SK-N-SH (cell line): ENCODE measurements around the gene NLRC5. TPM values are rescaled to one million over a fixed set of nuclear protein-coding genes. Genes with fewer than 3 reads are reported as not detected.

Source experiments
- CTCF ChIA-PET: fragments of 300-600, 350-600 bp; formaldehyde crosslinking; extraction: SDS; loops from one replicate; lab custom pipeline; 2021; lab: Yijun Ruan, JAX
- POLR2A ChIA-PET: fragments of 350-600 bp; sonication (Branson Sonifier 250); formaldehyde crosslinking; extraction: SDS; loops from one replicate; lab custom pipeline; 2020; ENCODE audit warnings: antibody characterized with exemption, inconsistent platforms; lab: Yijun Ruan, JAX
- DNase-seq: peaks from one replicate; pipeline ENCODE4 v3.0.0; 2012
- H2AFZ ChIP-seq: fragments of 200-600 bp; sonication (generic); 2 replicates; pipeline ENCODE4 v1.8.1; 2016; ENCODE audit warnings: antibody characterized with exemption, mild to moderate bottlenecking, low read depth
- H3F3A ChIP-seq: fragments of 200-600 bp; sonication (generic); replicated peaks from 2 replicates; pipeline ENCODE3; 2016; ENCODE audit warnings: antibody characterized with exemption, mild to moderate bottlenecking; ENCODE audit not compliant: insufficient read depth
- H3K27ac ChIP-seq, 2 experiments: fragments of 200-500 bp in 1 of 2; fragments of 200-600 bp in 1 of 2; sonication (Bioruptor generic) in 1 of 2; sonication (generic), shearing (Covaris generic) in 1 of 2; 2 replicates each; pipeline versions ENCODE4 v1.5.1 to v1.6.1; 2014 to 2016; ENCODE audit warnings: low read depth in 2 of 2, inconsistent platforms in 1 of 2, low read length in 1 of 2, mild to moderate bottlenecking in 1 of 2, mixed read lengths in 1 of 2
- H3K27me3 ChIP-seq: fragments of 200-600 bp; sonication (generic), shearing (Covaris generic); 2 replicates; pipeline ENCODE4 v1.6.1; 2016; ENCODE audit warnings: mixed run types; ENCODE audit not compliant: insufficient read depth
- H3K36me3 ChIP-seq, 2 experiments: fragments of 200-500 bp in 1 of 2; fragments of 200-600 bp in 1 of 2; sonication (Bioruptor generic) in 1 of 2; sonication (generic) in 1 of 2; replicated peaks in 1 of 2; 2 replicates each; pipeline versions ENCODE3 to v1.5.1; 2014 to 2016; ENCODE audit warnings: low read length in 1 of 2, mild to moderate bottlenecking in 1 of 2; ENCODE audit not compliant: insufficient read depth in 2 of 2, control insufficient read depth in 1 of 2
- H3K4me1 ChIP-seq, 2 experiments: fragments of 200-500 bp in 1 of 2; fragments of 200-600 bp in 1 of 2; sonication (Bioruptor generic) in 1 of 2; sonication (generic), shearing (Covaris generic) in 1 of 2; 2 replicates each; pipeline versions ENCODE4 v1.5.1 to v1.6.1; 2014 to 2016; ENCODE audit warnings: low read depth in 1 of 2, low read length in 1 of 2, mixed run types in 1 of 2; ENCODE audit not compliant: insufficient read depth in 2 of 2, control insufficient read depth in 1 of 2
- H3K4me2 ChIP-seq: fragments of 200-600 bp; sonication (generic), shearing (Covaris generic); 2 replicates; pipeline ENCODE4 v1.6.1; 2017; ENCODE audit warnings: mixed run types
- H3K4me3 ChIP-seq, 2 experiments: fragments of 200-500 bp in 1 of 2; fragments of 200-600 bp in 1 of 2; sonication (Bioruptor generic) in 1 of 2; sonication (generic), shearing (Covaris generic) in 1 of 2; 2 replicates each; pipeline versions ENCODE4 v1.5.1 to v1.8.1; 2014 to 2016; ENCODE audit warnings: low read depth in 2 of 2, inconsistent platforms in 1 of 2, low read length in 1 of 2, mild to moderate bottlenecking in 1 of 2, mixed read lengths in 1 of 2, moderate library complexity in 1 of 2
- H3K79me2 ChIP-seq: fragments of 200-600 bp; sonication (generic); 2 replicates; pipeline ENCODE4 v1.8.1; 2017; ENCODE audit warnings: mild to moderate bottlenecking; ENCODE audit not compliant: insufficient read depth
- H3K9ac ChIP-seq: fragments of 200-600 bp; sonication (generic); 2 replicates; pipeline ENCODE4 v1.6.1; 2017; ENCODE audit warnings: mixed run types
- H3K9me2 ChIP-seq: fragments of 200-600 bp; sonication (generic); 2 replicates; pipeline ENCODE4 v1.6.1; 2017; ENCODE audit warnings: mixed run types
- H3K9me3 ChIP-seq: fragments of 200-600 bp; sonication (generic); 2 replicates; pipeline ENCODE4 v1.6.1; 2017; ENCODE audit warnings: mixed run types, mild to moderate bottlenecking, moderate library complexity
- H4K20me1 ChIP-seq: fragments of 200-600 bp; sonication (generic); 2 replicates; pipeline ENCODE4 v1.6.1; 2017; ENCODE audit warnings: mild to moderate bottlenecking, mixed run types; ENCODE audit not compliant: insufficient read depth
- ELF1 ChIP-seq: IDR thresholded peaks from 2 replicates; pipeline ENCODE4 v1.4.0; 2012
- GABPA ChIP-seq: IDR thresholded peaks from 2 replicates; pipeline ENCODE4 v1.4.0; 2012; ENCODE audit warnings: low read depth, mild to moderate bottlenecking
- IRF3 ChIP-seq: fragments of 150-350 bp; IDR thresholded peaks from 2 replicates; pipeline ENCODE4 v1.6.1; 2016; ENCODE audit warnings: mild to moderate bottlenecking, low read depth, low read length
- JUND ChIP-seq: IDR thresholded peaks from 2 replicates; pipeline ENCODE4 v1.4.0; 2012
- MXI1 ChIP-seq: IDR thresholded peaks from 2 replicates; pipeline ENCODE4 v1.6.1; 2012; ENCODE audit warnings: mild to moderate bottlenecking, low read depth, low read length, improper control_type of control experiment
- NFIC ChIP-seq: IDR thresholded peaks from 2 replicates; pipeline ENCODE4 v1.4.0; 2012; ENCODE audit warnings: borderline replicate concordance
- POLR2AphosphoS5 ChIP-seq: IDR thresholded peaks from 2 replicates; pipeline ENCODE4 v1.6.1; 2012; ENCODE audit warnings: low read depth, low read length
- RAD21 ChIP-seq: IDR thresholded peaks from 2 replicates; pipeline ENCODE4 v1.6.1; 2012; ENCODE audit warnings: mild to moderate bottlenecking, low read length
- REST ChIP-seq: IDR thresholded peaks from 2 replicates; pipeline ENCODE4 v1.6.1; 2012; ENCODE audit warnings: mild to moderate bottlenecking, low read depth, low read length, moderate library complexity
- RFX5 ChIP-seq: IDR thresholded peaks from 2 replicates; pipeline ENCODE4 v1.6.1; 2012; ENCODE audit warnings: mild to moderate bottlenecking, improper control_type of control experiment, low read length
- RXRA ChIP-seq: IDR thresholded peaks from 2 replicates; pipeline ENCODE4 v1.4.0; 2012; ENCODE audit warnings: low read depth, mild to moderate bottlenecking, borderline replicate concordance
- TAF1 ChIP-seq: IDR thresholded peaks from 2 replicates; pipeline ENCODE4 v1.6.1; 2012; ENCODE audit warnings: low read depth, mild to moderate bottlenecking, low read length, moderate library complexity, borderline replicate concordance
- TCF12 ChIP-seq: IDR thresholded peaks from 2 replicates; pipeline ENCODE4 v1.4.0; 2012
- TEAD4 ChIP-seq: IDR thresholded peaks from 2 replicates; pipeline ENCODE4 v1.4.0; 2012; ENCODE audit warnings: mild to moderate bottlenecking, borderline replicate concordance; ENCODE audit not compliant: insufficient read depth
- USF1 ChIP-seq: IDR thresholded peaks from 2 replicates; pipeline ENCODE4 v1.4.0; 2012; ENCODE audit warnings: low read depth, borderline replicate concordance
- YY1 ChIP-seq: IDR thresholded peaks from 2 replicates; pipeline ENCODE4 v1.4.0; 2012; ENCODE audit warnings: low read depth, mild to moderate bottlenecking
- WGBS: methylation state at CpG from one replicate; pipeline ENCODE4 v1.1.6; 2017; ENCODE audit warnings: low lambda C conversion rate; 5-methylcytosine and 5-hydroxymethylcytosine counted together
- polyA plus RNA-seq, 3 experiments: library from polyadenylated mRNA; depleted of rRNA; stranded (reverse); fragments of >200 nt; gene quantifications; 2 replicates each; pipeline ENCODE4 v1.2.3, GENCODE V29; 2012

Gene NLRC5
- polyA plus RNA-seq, 1 of the 3 experiments (the other 2 are of a cell fraction), result 6.5 TPM

- Histone ChIP-seq H3K9me3 (no peaks in the 10 kb centered on the region), H3K9me2 (no peaks in the 10 kb centered on the region), H3K4me1 (peaks cover 12 to 19% of the 10 kb centered on the region in 2 experiments; a peak in 2 of 4 replicates), H3K36me3 (no peaks in the 10 kb centered on the region), H3K9ac (0 out of 2 replicates have a peak overlapping the region, but pooled peaks have one; percentile 74), H2AFZ (peak overlapping the region; percentile 96), H3K27ac (no peak overlapping the region), H3K4me3 (no peak overlapping the region; a peak in 1 of 4 replicates), H4K20me1 (no peaks in the 10 kb centered on the region), H3K27me3 (no peaks in the 10 kb centered on the region), H3K79me2 (no peaks in the 10 kb centered on the region), H3F3A (no peaks in the 10 kb centered on the region), H3K4me2 (peak overlapping the region; percentile 93; the same call in 1 of the 2 replicates)
- POLR2A ChIA-PET, result no interaction called here
- DNase-seq, result no peak
- TF ChIP-seq RXRA, result no peak
- TF ChIP-seq NFIC, result no peak
- TF ChIP-seq POLR2AphosphoS5, result no peak
- no peak for TF ChIP-seq YY1
- TF ChIP-seq JUND, result no peak
- no peak for TF ChIP-seq USF1
- TF ChIP-seq RAD21, result no peak
- no peak for TF ChIP-seq REST
- TF ChIP-seq TCF12, result no peak
- TF ChIP-seq GABPA, result no peak
- 91% methylated on average over 6 of the region's 6 CpGs for WGBS
- CTCF ChIA-PET, result interaction anchor here (0.7 to 1.4 kb wide), 4 partner anchors 17 to 195 kb away, joined by 3 to 4 read pairs (median 3); no protein-coding TSS in a partner anchor
Observed at GRCh38 chr16:56988161-56988947, 1.0 kb upstream of the NLRC5 start.

GRCh38 chr16:56989988-56990387 is 631 bp downstream of the NLRC5 start:
- 80% methylated on average over 7 of the region's 7 CpGs for WGBS
- no peaks in the 10 kb centered on the region for H3K27me3 ChIP-seq
- no peaks in the 10 kb centered on the region for H3F3A ChIP-seq
- H3K9ac ChIP-seq, result peak overlapping the region; percentile 74; the same call in 1 of the 2 replicates
- H4K20me1 ChIP-seq, result no peaks in the 10 kb centered on the region
- no peak for DNase-seq
- H2AFZ ChIP-seq, result peak overlapping the region; percentile 96
- ChIA-PET CTCF (interaction anchor here (0.7 to 1.5 kb wide), 4 partner anchors 9 to 33 kb away, joined by 3 to 4 read pairs (median 3); no protein-coding TSS in a partner anchor), POLR2A (interaction anchor here (0.6 kb wide), 1 partner anchor 24 kb away, joined by 4 read pairs; no protein-coding TSS in a partner anchor)
- H3K4me3 ChIP-seq, result peak overlapping the region; percentile 64 to 86
- no peaks in the 10 kb centered on the region for H3K9me3 ChIP-seq
- no peaks in the 10 kb centered on the region for H3K79me2 ChIP-seq
- H3K4me1 ChIP-seq, result peaks cover 12 to 19% of the 10 kb centered on the region in 2 experiments; a peak in 2 of 4 replicates
- no peaks in the 10 kb centered on the region for H3K36me3 ChIP-seq
- H3K4me2 ChIP-seq, result peak overlapping the region; percentile 93
- H3K9me2 ChIP-seq, result no peaks in the 10 kb centered on the region
- H3K27ac ChIP-seq, result 0 out of 4 replicates have a peak overlapping the region, but pooled peaks of 1 of the 2 experiments have one; percentile 39
- TF ChIP-seq IRF3 (no peak), RXRA (no peak), TEAD4 (no peak), USF1 (no peak), ELF1 (no peak), REST (no peak), TAF1 (no peak), TCF12 (no peak), MXI1 (no peak), RFX5 (no peak)
